ENCODE results near the gene PDE11A.

The PDE11A gene

DNA sequence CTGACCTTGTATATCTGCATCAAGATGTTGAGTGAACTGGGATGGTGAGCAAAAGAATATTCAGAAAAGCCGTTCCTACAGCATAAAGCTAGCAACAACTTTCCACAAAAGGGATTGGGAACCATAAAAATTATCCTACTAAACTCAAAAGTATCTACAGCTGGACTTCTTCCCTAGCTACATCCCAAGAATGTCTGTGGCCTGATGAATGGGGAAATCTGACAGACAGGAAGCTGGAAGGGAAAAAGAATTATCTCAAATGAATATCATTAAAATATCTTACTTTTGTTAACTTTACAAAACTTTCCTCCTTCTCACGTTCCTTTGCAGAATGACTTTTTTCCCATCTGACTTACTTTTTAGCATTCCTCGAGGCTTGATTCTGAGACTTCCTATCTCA is 150.9 kb downstream of the PDE11A start:
- DNase-seq (ENCODE audit: low read depth), result no peak

- no peak for DNase-seq (ENCODE audit: low read depth)
Observed at GRCh38 chr2:177917169-177917568, 155.4 kb downstream of the PDE11A start.

DNA sequence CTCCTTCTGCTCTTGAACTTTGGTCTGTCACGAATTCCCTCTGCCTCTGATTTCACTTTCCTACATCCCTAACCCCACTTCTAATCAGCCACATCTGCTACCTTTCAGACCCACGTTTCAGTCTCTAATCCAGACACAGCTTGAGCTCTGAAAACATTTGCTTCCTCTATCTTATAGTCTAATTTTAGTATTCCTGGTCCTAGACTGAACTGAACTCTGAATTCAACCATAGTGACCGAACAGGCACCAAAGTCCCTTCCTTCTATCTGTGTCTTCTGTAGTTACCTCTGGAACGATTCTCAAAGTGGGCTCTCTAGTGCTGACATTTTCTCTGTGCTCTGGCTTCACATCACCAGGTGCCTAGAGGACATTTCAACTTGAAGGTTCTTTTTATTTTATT is 156.2 kb downstream of the PDE11A start:
- DNase-seq (ENCODE audit: low read depth), result no peak

DNA sequence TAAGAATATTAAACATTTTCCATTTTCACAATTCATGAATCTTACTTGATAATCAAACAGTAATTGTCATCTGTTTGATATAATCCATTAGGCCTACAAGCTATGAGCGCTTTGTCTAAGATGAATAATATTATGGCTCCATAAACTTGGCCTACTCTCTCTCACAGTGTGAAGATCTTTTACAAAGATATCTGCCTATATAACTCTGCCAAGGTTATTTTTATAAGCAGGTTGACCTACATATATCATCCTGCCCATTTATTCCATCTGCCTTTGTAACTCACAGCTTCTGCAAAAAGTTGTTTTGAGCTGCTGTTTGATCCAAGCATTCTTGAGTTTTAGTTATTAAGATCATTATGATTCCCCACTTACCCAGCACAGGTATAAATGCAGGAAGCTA is 158.3 kb downstream of the PDE11A start:
- no peak for DNase-seq (ENCODE audit: low read depth)

GRCh38 chr2:177909962-177910361 is 162.6 kb downstream of the PDE11A start:
- no peak for DNase-seq (ENCODE audit: low read depth)

DNA sequence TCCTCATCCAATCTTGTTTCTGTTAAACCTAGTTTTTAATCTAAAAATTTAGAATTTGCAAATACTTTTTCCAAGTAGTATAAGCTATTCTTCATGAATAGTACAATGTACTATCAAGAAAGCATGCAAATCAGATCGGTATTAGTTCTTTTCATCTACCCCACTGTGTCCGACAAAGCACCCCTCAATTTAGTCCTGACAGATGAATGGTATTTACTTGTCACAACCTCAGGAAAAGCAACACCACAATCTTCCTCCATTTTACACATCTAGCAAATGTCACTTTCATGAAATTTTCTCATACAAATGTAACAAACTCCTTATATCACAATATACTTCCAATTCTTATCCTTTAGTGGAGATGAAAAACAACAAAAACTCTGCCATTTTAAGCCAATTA is 163.8 kb downstream of the PDE11A start:
- DNase-seq (ENCODE audit: low read depth), result no peak

DNA sequence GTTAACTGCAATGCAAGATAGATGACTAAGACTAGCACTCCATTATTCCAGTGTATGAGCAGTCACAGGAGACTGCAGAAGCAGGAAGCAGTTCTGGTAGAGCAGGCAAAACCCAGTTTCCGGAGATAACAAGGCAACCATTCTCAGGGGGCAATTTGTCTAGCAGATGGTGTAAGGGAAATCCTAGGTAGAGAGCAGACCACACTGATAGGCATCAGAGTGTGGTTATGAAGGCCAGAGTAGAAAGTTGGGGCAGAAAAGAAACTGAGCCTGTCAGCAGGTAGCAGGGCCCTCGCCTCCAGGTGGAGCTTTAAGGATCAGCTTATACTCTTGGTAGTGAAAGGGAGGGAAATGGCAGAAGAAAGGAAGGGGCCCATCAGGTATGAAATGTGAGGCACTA is 164.4 kb downstream of the PDE11A start:
- no peak for DNase-seq (ENCODE audit: low read depth)

- DNase-seq (ENCODE audit: low read depth), result peak; percentile 35
Observed at GRCh38 chr2:177906041-177906718, 166.4 kb downstream of the PDE11A start.

DNA sequence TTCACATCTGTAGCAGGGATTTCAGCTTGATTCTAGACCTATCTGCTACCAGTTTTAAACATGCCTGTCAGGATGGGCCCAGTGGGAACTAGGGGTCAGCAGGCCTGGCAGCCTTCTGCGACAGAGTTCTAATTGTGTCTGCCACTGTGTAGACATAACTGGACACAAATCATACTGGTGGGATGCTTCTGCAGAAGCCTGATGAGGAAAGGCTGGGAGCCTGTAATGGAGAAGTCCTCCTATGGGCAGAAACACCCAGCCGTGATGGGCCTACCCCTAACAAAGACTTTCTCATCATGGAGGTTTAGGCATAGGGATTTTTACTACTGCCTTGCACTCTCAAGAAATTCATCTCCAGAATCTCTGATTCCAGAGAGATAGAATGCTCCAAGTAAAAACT is 166.9 kb downstream of the PDE11A start:
- DNase-seq (ENCODE audit: low read depth), result no peak

DNA sequence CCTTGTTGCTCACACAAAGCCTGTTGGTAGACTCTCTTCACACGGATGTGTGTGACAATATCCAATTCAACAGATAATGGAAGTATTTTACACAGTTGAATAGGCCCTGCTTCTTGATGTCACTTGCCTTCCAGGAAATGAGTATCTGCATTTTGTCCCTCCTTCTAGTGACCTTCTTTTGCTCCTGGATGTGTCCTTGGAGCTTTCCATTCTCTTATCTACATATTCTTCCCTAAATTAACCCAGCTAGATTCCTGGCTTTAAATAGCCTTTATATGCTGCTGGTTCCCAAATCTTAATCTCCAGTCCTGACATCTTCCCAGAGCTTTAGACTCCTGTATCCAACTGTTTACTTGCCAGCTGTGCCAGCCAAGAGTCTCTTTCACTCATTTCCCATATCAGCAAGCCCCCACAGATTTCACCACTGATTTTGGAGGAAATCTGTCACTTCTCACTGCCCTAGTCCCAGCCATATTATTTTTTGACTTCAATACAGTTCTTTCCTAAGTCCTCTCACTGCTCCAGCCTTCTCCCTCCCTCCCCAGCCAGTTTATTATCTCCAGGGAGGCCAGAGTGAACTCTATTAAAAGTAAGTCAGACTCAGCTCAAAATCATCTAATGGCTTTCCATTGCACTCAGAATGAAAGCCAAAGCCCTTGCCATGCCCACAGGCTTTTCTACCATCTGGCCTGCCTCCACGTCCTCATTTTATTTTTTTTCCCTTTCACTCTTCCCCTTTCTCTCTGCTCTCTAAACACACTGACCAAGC is 170.0 kb downstream of the PDE11A start:
- DNase-seq (ENCODE audit: low read depth), result no peak

DNA sequence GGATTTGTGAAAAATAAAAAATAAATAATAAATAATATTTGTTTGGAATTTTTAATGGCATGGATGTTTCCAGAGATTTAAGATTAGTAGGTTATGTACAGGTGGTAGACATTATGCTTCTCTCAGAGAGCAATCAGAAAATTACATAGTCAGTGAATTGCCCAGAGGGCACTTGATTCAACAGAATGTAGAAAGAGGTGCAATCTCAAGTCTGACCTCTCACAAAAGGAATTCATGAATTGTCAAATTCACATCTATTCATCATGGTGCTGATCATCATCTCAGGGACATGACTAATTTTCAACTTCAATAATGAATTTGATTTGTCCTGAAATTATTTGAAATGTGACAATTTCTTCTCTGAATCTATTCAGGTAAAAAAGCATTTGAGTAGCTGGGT is 172.5 kb downstream of the PDE11A start:
- DNase-seq (ENCODE audit: low read depth), result no peak

- DNase-seq (ENCODE audit: low read depth), result no peak
Observed at GRCh38 chr2:177897278-177897677, 175.3 kb downstream of the PDE11A start.

GRCh38 chr2:177896587-177896986 is 176.0 kb downstream of the PDE11A start:
- no peak for DNase-seq (ENCODE audit: low read depth)

DNA sequence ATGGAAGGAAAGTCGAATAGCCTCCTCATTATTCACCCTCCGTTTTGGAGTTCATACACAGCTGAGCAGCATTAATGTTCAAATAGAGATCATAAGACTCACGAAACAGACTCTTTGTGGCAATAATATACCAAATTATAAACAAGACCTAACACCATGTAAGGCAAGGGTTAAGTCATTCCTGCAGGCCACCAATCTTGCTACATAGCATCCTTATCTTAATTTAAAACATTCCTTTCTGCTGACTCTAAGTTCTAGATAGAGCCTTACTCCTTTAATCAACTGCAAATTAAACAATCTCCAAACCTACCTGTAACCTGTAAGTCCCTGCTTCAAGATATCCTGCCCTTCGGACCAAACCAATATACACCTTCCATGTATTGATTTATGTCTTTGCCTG is 178.0 kb downstream of the PDE11A start:
- DNase-seq (ENCODE audit: low read depth), result no peak

GRCh38 chr2:177893880-177894279 is 178.7 kb downstream of the PDE11A start:
- DNase-seq (ENCODE audit: low read depth), result no peak

- no peak for DNase-seq (ENCODE audit: low read depth)
Observed at GRCh38 chr2:177891533-177891932, 181.0 kb downstream of the PDE11A start.

GRCh38 chr2:177889818-177890460 is 182.6 kb downstream of the PDE11A start:
- DNase-seq (ENCODE audit: low read depth), result no peak

DNA sequence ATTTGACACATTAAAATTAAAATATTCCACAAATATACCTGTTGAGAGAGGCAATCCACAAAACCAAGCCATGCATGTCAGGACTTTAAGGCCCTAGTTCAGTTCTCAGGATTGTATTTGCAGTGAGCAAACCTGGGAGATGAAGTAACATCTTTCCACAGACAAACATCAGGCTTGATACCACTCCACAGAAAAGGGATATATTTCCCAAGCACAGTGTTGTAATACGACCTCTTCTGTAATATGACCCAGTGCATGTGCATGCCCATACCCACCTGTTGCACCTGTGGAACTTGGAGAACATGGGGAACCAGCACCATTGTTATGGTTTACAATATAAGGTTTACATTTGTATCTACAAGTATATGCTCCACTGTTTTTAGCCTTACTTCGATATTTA is 184.0 kb downstream of the PDE11A start:
- no peak for DNase-seq (ENCODE audit: low read depth)

GRCh38 chr2:177887722-177888121 is 184.9 kb downstream of the PDE11A start:
- DNase-seq (ENCODE audit: low read depth), result no peak

DNA sequence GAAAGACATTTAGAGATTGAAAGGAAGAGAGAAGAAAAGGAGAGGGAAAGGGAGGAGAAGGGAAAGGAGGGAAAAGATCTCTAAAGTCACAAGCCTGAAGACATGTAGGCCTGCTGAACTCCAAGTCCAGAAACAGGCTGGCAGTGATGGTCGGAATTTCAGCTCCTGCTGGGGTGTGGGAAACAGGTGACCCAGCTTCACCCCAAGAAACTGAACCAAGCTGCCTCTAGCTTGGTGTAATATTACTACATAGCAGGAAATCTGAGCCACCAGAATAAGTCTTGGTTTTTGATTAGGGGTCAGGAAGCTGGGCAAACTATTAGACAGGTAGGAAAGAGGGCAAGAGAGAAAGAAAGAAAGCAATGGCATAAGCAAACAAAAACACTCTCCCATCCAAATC is 185.8 kb downstream of the PDE11A start:
- no peak for DNase-seq (ENCODE audit: low read depth)

- no peak for DNase-seq (ENCODE audit: low read depth)
Observed at GRCh38 chr2:177885828-177886466, 186.6 kb downstream of the PDE11A start.

- DNase-seq (ENCODE audit: low read depth), result no peak
Observed at GRCh38 chr2:177883177-177883576, 189.4 kb downstream of the PDE11A start.

DNA sequence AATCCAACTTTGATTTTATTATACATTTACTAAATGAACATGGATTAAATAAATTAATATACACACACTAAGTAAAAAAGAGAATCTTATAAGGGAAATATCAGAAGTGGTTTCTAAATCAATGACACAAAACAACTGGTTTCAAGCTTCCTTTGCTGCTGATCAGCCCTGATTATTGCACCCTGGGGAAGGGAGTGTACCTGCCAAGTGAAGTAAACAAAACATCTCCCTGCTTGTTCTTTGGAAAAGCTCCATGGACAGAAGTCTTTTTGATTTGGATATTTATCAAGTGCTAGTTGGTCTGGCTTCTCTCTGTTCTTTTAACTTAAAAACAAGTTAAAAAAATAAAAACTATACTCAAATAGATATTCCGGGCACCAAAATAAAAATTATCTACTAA is 190.1 kb downstream of the PDE11A start:
- DNase-seq (ENCODE audit: low read depth), result no peak
